ENCODE data around the gene PLAAT4.
"Not testable (repeated sequence)": the region's sequence is repeated elsewhere in the genome, so short reads cannot be mapped to it uniquely, and the experiment has no call there.

The PLAAT4 gene

DNA sequence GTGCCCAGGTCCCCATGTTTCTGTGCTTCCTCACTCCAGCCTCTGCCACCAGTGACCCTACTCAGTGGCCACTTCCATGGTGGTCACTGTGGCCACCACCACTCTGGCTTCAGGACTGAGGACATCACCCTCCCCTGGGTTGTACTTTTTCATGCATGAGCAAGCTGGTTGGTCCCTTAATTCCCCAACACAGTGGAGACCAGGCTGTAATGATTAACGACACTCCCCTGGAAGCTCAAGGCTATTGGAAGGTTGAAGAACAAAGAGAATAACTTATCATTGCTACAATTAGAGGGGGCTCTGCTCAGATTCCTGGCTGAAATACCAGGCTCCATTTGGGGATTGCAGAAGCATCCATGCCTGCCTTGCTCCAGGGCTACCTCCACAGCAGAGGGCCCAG lies 10.5 kb downstream of the PLAAT4 start:
- no peak for DNase-seq

DNA sequence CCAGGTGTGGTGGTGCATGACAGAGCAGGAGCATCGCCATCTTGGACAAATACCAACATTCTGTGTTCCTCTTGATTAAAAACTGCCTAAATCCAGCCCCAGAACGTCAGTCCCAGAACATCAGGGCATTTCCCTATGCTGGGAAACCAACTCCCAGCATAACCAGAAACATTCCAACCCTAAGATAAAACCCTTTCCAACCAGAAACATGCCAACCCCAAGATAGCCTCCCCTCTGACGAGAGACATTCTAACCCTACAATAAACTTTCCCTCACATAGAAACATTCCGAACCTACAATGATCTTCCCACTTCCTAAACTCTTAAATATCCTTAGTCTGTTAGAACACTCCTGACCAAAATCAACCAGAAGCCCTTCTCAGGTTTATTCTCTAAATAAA lies 11.6 kb downstream of the PLAAT4 start:
- DNase-seq: no peak

DNA sequence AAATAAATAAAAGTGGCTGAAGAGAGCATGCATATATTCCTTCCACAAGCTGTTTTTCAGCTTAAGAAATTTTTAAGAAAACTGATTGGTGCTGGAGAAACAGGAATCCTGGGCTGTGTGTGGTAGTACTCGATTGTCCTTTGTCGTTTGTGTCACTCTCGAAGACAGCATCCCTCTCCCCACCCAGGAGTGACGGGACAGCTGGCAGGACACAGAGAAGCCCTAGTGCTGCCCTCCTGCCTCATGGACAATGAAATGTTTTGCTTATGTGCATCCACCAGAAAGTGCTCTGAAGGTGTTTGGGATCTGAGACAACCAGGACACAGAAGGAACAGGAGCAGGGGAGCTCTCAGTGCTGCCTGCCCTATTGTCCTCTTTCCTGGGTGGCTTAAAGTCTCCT lies 12.8 kb downstream of the PLAAT4 start:
- no peak for DNase-seq

DNA sequence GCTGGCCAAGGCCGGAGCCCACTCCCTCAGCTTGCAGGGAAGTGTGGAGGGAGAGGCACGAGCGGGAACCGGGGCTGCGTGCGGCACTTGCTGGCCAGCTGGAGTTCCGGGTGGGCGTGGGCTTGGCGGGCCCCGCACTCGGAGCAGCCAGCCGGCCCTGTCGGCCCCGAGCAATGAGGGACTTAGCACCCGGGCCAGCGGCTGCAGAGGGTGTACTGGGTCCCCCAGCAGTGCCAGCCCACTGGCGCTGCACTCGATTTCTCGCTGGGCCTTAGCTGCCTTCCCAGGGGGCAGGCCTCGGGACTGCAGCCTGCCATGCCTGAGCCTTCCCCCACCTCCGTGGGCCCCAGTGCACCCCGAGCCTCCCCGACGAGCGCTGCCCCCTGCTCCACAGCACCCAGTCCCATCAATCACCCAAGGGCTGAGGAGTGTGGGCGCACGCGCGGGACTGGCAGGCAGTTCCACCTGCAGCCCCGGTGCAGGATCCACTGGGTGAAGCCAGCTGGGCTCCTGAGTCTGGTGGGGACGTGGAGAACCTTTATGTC lies 13.6 kb downstream of the PLAAT4 start:
- not testable (repeated sequence) for DNase-seq

DNA sequence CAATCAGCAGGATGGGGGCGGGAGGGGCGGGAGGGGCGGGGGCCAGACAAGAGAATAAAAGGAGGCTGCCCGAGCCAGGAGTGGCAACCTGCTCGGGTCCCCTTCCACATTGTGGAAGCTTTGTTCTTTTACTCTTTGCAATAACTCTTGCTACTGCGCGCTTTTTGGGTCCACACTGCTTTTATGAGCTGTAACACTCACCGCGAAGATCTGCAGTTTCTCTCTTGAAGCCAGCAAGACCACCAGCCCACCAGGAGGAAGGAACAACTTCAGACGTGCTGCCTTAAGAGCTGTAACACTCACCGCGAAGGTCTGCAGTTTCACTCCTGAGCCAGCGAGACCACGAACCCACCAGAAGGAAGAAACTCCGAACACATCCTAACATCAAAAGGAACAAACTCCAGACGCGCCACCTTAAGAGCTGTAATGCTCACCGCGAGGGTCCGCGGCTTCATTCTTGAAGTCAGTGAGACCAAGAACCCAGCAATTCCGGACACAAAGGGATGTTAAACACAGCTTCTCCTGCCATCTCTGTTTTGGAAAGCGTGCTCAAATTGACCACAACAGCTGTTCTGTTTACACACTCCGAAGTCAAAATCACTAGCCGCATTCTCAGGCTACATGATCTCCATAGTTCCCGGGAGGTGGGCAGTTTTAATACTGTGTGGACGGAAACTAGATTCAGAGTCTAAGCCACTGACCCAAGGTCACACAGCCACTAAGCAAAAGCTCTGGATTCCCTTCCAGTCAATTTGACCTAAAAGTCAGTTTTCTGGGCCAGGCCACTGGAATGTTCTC lies 14.7 kb downstream of the PLAAT4 start:
- no peak for DNase-seq

DNA sequence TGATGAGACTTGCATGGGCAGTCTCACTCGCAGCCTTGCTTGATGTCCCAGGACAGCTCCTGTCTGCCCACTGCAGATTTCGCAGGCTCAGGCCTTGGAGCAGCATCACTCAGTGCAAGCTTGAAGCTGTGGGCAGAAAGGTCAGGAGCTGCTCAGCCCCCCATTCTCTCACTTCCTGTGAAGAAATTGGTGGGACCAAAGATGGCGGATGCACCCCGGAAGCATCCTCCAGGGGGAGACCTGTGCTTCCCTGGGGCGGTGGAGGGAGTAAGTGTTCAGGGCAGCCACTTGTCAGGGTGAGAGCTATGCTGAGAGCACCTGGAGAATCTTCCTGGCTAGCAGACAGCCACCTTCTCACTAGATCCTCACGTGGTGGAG lies 15.3 kb downstream of the PLAAT4 start:
- no peak for DNase-seq

DNA sequence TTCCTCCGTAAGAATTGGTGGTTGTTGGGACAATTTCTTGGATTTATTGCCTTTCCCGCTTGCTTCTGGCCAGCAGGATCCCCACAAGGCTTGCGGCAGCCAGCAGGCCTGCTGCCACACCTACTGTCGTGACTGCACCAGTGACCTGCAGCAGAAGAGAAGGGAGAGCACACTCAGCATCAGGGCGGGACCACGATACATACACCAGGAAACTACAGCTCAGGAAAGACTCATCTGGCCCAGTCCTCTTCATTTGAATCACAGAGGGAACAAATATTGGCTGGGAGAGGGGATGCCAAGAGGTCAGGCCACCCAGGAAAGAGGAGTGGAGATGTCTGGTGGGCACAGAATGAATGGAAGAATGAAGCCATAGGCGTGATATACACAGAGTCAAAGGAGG lies 16.3 kb downstream of the PLAAT4 start:
- DNase-seq: no peak

DNA sequence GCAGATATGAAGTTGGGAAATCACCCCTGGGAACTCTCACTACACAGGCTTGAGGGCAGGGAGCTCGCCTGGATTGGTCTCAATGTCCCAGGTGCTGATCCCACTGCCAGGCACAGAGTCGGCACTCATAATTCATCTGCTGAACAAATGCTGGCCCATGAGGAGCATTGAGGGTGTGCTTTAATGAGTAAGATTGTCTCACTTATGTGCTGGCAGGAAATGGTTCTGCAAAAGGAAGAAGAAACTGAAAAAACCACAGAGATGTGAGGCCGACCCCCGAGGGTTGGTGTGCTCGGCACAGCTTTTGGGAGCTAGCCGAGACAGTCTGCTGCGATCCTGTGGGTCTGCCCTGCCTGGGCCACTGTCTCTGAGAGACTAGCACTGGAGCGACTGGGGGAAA lies 17.2 kb downstream of the PLAAT4 start:
- DNase-seq: no peak

DNA sequence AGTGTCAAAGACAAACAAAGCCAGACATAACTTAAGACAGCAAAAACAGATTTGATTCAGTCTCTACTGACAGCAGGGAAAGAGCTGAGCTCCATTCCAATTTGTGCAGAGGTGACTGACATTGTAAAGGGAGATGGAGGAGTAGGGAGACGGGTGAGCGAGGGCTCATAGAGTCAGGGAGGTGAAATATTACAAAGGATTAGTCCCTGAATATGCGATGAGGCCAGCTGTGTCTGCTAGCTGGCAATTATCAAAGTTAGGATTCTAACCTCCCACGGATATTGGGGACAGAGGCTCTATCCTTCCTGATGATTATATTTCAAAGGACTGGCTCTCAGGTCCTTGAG lies 18.2 kb downstream of the PLAAT4 start:
- no peak for DNase-seq

DNA sequence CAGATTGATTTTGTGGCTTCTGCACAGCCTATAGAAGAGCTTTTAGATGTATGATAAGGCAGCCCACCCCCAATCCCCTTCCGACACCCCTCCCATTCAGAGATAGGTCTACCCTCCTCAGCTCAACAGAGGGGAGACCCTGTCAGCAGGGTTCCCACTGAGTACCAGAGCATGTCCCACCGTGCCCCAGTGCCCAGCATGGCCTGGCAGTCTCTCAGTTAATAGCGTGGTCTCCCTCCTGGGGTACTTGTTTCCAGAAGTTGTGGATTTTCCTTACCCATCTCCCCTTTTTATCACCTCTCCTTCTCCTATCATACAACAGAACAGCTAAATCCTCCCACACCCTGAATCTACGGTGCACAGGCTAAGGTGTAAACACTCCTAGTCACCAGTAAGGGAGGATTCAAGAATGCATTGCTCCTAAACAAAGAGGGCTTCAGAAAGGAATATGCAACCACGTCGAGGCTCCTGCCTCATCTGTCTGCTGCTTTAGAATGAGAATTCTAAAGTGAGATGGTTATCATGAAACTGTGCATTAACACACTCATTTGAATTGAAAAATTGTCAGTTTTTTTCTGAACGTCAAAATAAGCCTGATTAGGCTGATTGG lies 19.9 kb downstream of the PLAAT4 start:
- no peak for DNase-seq

DNA sequence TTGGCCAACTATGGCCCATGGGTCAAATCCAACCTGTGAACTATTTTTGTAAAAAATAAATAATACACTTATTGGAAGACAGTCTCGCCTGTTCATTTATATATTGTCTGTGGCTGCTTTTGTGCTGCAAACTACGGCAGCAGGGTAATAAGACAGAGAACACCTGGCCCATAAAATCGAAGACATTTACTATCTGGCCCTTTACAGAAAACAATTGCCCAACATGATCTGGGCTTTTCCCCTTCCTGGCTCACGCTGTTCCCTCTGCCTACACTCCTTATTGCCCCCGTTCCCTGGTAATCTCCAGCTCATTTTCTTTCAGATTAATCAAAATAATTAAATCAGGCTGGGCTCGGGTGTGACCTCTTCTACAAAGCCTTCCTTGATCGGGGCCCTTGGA lies 21.0 kb downstream of the PLAAT4 start:
- DNase-seq: peak; percentile 18

DNA sequence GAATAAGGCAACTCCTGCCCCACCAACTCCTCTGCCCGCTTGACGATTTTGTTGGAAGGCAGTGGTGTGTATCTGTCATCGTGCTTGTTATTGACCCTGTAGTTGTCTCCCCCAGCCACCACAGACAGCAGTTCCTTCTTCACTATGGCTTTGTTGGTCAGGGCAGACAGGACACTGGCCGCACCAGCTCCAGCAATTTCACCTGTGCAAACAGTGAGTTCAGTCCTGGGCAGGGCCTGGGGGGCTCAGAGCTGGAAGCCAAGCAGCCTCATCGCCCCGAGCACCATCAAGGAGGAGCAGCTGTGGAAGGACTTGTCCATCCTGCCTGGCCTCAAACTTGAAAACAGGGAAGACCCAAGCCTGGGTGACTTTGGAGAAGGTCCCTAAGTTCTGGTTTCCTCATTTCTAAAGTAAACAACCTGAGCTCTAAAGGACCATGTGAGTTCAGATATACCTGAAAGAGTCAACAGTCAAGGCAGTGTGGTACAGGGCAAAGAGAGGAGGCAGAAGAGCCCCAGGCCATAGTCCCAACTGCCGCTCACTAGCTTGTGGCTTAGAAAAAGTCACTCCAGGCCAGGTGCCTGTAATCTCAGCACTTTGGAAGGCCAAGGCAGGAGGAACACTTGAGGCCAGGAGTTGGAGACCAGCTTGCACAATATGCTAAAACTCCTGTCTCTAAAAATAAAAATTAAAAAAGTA lies 22.0 kb downstream of the PLAAT4 start:
- DNase-seq: peak; percentile 82

DNA sequence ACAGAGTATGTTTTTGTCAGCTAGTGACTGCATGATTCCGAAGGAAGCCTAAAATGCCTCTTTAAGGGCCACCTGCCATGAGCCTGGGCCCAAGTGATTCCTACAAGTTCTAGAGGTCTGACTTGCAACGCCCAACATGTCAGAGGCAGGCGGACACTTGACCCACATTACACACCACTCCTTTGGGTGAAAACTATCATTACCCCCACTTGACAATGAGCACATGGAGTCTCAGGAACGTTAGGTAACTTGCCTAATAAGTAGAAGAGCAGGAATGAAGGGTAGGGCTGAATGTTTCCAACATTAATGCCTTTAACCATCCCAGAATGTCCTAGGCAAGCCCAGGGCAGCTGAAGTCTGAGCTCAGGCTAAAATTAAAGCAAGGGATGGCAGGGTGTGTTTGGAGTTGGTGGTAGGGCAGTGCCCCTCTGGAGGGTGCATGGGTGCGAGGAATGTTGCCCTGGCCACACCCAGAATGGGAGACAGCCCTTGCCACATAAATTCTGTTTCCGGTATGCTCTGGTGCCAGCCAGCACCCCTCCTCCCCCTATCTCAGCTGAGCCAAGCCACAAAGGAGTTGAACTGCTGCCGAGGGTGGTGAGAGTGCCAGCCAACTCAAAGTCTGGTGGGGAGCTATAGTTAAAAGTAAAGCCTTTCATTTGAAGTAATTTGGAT lies 24.0 kb downstream of the PLAAT4 start:
- no peak for DNase-seq

DNA sequence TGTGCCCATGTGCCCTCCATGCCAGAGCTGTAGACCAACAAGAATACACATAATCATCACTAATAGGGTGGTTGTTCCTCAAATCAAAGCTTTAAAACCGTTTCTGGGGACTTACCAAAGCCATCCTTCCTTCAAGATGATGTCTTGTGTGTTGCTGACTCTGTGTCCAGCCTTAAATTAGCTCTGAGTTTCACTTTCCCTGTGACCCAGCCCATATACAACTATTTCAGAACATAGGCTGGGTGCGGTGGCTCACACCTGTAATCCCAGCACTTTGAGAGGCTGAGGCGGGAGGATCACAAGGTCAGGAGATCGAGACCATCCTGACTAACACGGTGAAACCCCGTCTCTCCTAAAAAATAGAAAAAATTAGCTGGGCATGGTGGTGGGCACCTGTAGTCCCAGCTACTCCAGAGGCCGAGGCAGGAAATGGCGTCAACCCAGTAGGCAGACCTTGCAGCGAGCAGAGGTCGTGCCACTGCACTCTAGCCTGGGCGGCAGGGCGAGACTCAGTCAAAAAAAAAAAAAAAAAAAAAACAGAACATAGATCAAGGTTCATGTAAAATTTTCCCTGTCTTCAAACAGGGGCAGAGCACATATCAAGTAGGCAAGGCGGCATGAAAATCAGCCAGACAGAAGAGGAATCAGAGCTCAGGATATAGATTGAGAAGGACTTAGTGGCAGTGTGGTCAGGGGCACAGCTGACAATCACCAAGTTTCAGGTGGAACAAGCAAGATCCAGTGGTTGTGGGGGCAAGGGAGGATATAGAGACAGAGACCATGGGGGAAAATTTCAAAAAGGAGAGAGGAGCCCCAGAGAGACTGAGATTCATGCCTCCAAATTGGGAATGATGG lies 26.8 kb downstream of the PLAAT4 start, which contains the start of gene PLAAT2:
PLAAT2 (minus strand) TSS at position 179 of the 855 bp plus-strand sequence; CDS start at position 124, 55 bp downstream.
- DNase-seq: no peak

DNA sequence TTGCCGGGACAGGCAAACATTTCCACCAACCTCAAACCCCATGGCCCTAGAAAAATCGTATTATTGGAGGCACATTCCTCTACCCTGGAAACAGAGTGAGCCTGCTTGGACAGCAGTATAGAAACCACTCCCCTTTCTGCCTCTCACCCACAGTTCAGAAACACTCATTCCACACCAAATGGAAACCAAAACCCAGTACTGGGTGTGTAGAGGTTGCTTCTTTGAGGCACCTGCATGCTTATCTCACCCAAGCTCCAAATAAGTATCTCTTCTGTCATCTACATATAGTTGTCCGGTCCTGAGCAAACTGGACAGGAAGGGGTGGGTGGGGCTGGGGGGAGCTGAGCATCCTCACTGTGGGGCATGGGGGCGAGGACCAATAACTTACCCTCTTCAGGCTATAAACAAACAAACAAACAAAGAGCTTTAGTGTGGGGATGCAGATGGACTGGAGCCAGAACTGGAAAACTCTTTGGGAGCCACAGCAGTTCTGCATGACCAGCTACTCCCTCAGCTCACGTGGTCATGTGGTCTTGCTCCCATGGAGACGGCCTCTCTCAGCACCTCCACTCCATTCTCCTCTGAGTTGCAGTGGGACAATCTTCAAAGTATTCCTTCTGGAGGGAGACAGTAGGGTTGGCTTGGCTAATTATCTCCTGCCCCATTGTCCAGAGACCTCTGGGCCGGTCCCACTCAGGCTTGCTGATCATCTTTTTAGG lies 27.6 kb downstream of the PLAAT4 start:
- DNase-seq: no peak

DNA sequence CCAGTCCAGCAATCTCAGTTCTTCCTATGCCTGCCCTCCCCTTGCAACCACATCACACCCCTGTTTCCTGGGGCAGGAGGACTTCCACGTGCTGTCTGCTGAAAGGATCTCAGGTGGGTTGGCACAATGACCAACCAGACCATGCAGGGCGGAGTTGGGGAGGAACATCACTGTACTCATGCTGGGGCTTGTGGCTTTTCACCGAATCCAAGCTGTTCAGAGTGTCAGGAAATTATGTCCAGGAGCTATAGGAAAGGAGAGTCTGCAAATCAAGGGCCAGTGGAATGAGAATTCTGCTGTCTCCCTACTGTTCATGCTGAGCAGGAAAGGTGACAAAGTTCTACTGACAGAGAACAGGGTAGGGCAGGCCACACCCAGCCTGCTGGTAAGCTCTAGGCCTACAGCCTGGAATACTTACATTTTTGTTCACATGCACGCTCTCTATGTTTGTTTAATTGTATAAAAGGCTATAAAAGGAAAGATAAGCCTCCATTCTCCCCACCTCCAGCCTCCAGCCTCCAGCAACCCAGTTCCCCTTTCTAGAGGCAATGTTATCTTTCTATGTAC lies 28.3 kb downstream of the PLAAT4 start:
- no peak for DNase-seq

DNA sequence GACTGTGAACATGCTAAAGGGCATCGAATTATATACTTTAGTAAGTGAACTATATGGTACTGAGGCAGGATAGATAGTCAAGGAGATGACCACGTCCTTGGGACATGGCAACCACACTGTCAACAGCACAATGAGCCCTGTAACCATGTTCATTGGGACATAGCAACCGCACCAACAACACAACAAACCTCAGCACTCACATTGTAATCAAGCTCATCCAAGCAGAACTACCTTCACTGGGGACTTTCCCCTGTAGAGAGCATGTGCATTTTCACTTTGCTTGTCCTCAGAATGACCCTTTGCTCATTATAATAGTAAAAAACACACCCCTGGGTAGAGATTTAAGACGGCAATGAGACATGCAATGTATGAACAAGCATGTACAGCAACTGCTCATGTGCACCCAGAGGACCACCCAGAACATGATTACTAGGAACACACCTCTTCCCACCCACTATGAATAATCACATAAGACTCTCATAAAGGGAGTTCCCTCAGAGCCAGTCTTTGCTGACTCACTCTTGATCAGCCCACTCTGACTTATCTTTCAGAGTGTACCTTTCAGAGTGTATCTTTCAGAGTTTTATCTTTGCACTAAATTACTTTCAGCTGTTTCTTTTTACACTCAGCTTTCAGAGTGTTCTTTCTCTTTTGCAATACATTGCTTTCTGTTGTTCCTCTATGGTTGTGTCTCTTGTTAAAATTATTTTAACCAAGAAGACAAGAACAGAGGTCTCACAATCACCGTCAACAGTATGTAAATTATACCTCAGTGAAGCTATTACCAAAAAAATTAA lies 30.6 kb downstream of the PLAAT4 start:
- DNase-seq: no peak

DNA sequence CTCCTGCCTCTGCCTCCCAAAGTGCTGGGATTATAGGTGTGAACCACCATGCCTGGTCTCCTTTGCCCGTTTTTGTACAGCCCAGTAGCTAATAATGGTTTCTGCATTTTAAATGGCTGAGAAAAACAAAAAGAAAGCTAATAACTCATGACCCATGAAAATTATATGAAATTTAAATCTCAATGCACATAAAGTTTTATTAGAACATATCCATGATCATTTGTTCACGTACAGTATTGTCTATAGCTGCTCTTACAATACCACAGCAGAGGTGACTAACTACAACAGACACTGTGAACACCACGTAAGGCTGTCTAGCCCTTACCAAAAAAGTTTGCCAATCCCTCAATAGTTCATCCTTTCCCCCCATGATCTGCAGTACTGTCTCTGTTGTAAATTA lies 33.0 kb downstream of the PLAAT4 start:
- no peak for DNase-seq

DNA sequence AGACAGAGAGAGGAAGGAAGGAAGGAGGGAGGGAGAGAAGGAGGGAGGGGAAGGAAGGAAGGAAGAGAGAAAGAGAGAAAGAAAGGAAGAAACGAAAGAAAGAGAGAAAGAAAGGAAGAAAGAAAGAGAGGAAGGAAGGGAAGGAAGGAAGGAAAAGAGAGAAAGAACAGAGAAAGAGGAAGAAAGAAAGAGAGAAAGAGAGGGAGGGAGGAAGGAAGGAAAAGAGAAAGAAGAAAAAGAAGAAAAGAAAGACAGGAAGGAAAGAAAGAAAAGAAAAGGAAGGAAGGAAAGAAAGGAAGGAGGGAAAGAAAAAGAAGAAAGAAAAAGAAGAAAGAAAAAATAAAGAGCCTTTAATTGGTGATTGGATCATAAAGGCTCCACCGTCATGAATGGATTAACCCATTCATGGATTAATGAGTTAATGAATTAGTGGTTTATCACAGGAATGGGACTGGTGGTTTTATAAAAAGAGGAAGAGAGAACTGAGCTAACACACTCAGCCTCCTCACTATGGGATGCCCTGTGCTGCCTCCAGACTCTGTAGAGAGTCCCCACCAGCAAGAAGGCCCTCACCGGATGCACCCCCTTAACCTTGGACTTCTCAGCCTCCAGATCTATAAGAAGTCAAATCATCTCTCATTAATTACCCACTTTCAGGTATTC lies 35.5 kb downstream of the PLAAT4 start:
- no peak for DNase-seq
